A673 (cell line): ENCODE data around the gene IRAK4. TPM values are rescaled to one million over a fixed set of nuclear protein-coding genes. Genes with fewer than 3 reads are reported as not detected.

Experiments
- BruUV-seq: library from RNA; stranded (reverse); fragments of 400-500 nt; replicated peaks from 2 replicates; lab custom pipeline; 2021; lab: Mats Ljungman, UMichigan
- CTCF ChIA-PET: fragments of 300-600 bp; sonication (Branson Sonifier 250); formaldehyde crosslinking; loops from one replicate; lab custom pipeline; 2022; ENCODE audit warnings: antibody characterized with exemption; lab: Charles Lee
- POLR2A ChIA-PET: fragments of 300-600 bp; sonication (Branson Sonifier 250); formaldehyde crosslinking; loops from one replicate; lab custom pipeline; 2022; ENCODE audit warnings: antibody characterized with exemption; ENCODE audit not compliant: low non-redundant PET; lab: Charles Lee
- DNase-seq: peaks from one replicate; pipeline ENCODE4 v3.0.0-alpha.2; 2015; ENCODE audit warnings: low spot score
- H3K27ac ChIP-seq: fragments of 200-600 bp; sonication (generic); 2 replicates; pipeline ENCODE4 v1.5.1; 2016; ENCODE audit warnings: mixed run types, low read depth, mild to moderate bottlenecking, mixed read lengths, antibody characterized with exemption, low read length; ENCODE audit not compliant: poor library complexity, severe bottlenecking
- H3K27me3 ChIP-seq: fragments of 200-600 bp; sonication (generic); replicated peaks from 2 replicates; pipeline ENCODE4 v1.6.1; 2017; ENCODE audit warnings: mixed run types, low read depth, mild to moderate bottlenecking, mixed read lengths, antibody characterized with exemption, low read length; ENCODE audit not compliant: insufficient read depth, poor library complexity
- H3K36me3 ChIP-seq: fragments of 200-600 bp; sonication (generic); 2 replicates; pipeline ENCODE4 v1.6.1; 2016; ENCODE audit warnings: mixed run types, mild to moderate bottlenecking, mixed read lengths, antibody characterized with exemption, low read length; ENCODE audit not compliant: insufficient read depth, poor library complexity, severe bottlenecking
- H3K4me1 ChIP-seq: fragments of 200-600 bp; sonication (generic); 2 replicates; pipeline ENCODE4 v1.6.1; 2017; ENCODE audit warnings: mixed run types, mild to moderate bottlenecking, mixed read lengths, antibody characterized with exemption, low read length; ENCODE audit not compliant: insufficient read depth, poor library complexity, severe bottlenecking
- H3K4me3 ChIP-seq: fragments of 200-600 bp; sonication (generic); 2 replicates; pipeline ENCODE4 v1.5.1; 2016; ENCODE audit warnings: low read depth, mixed run types, mild to moderate bottlenecking, mixed read lengths, low read length; ENCODE audit not compliant: poor library complexity, severe bottlenecking
- H3K9me3 ChIP-seq: fragments of 200-600 bp; sonication (generic); 2 replicates; pipeline ENCODE4 v1.6.1; 2016; ENCODE audit warnings: mixed run types, low read depth, mild to moderate bottlenecking, mixed read lengths, antibody characterized with exemption, low read length; ENCODE audit not compliant: poor library complexity, severe bottlenecking
- EZH2 ChIP-seq: fragments of 200-600 bp; sonication (generic); IDR thresholded peaks from 2 replicates; pipeline ENCODE4 v1.6.1; 2017; ENCODE audit warnings: borderline replicate concordance, low read depth, mild to moderate bottlenecking, mixed read lengths, antibody characterized with exemption, low read length; ENCODE audit not compliant: poor library complexity, severe bottlenecking
- intact Hi-C: fragments of 100-400 bp; cut with micrococcal nuclease; formaldehyde crosslinking; loops from one replicate; pipeline ENCODE4 v1.10.0; 2022; ENCODE audit not compliant: unreplicated experiment
- total RNA-seq: library from RNA; stranded (reverse); gene quantifications from 2 replicates; pipeline ENCODE4 v1.2.3, GENCODE V29; 2021
- TF ChIP-seq, protein P1 (sequence below): fragments of 300-800, 200-600 bp; sonication (generic); conservative IDR thresholded peaks from 2 replicates; pipeline ENCODE4 v1.5.1; 2017; ENCODE audit warnings: low read depth, mild to moderate bottlenecking, antibody characterized with exemption, low read length, moderate library complexity, mixed read lengths

Gene IRAK4
- total RNA-seq, 1 experiment from 2014 or later = 11.3 TPM

DNA sequence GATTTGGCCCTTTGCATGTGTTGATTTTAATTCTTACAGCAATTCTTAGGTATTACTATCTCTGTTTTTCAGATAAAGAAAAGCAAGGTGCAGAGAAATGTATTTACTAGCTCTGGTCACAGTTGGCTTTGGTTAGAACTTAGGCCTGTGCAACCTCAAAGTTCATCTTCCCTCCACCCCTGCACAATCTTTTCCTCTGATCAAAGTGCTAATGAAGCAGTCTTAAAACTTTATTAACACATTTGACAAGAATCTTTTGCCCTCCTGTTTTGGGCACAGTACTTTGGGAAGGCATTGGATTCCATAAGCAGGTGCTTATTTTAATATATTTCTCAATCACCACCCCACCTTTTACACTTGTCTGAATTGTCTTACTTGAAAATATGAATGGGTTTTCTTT is 2.7 kb downstream of the IRAK4 start:
- no peak overlapping the region for H3K27ac ChIP-seq
- H3K27me3 ChIP-seq = no peaks in the 10 kb centered on the region
- H3K4me1 ChIP-seq = peaks cover 9% of the 10 kb centered on the region
- no peaks in the 10 kb centered on the region for H3K36me3 ChIP-seq
- no peak for TF ChIP-seq EZH2
- TF ChIP-seq, protein P1, sequence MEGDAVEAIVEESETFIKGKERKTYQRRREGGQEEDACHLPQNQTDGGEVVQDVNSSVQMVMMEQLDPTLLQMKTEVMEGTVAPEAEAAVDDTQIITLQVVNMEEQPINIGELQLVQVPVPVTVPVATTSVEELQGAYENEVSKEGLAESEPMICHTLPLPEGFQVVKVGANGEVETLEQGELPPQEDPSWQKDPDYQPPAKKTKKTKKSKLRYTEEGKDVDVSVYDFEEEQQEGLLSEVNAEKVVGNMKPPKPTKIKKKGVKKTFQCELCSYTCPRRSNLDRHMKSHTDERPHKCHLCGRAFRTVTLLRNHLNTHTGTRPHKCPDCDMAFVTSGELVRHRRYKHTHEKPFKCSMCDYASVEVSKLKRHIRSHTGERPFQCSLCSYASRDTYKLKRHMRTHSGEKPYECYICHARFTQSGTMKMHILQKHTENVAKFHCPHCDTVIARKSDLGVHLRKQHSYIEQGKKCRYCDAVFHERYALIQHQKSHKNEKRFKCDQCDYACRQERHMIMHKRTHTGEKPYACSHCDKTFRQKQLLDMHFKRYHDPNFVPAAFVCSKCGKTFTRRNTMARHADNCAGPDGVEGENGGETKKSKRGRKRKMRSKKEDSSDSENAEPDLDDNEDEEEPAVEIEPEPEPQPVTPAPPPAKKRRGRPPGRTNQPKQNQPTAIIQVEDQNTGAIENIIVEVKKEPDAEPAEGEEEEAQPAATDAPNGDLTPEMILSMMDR = no peak
- H3K9me3 ChIP-seq = no peaks in the 10 kb centered on the region
- DNase-seq = no peak
- no TSS peak for BruUV-seq
- intact Hi-C loops = no loop called here
- POLR2A ChIA-PET = no interaction called here
- CTCF ChIA-PET = no interaction called here
- H3K4me3 ChIP-seq = no peak overlapping the region

DNA sequence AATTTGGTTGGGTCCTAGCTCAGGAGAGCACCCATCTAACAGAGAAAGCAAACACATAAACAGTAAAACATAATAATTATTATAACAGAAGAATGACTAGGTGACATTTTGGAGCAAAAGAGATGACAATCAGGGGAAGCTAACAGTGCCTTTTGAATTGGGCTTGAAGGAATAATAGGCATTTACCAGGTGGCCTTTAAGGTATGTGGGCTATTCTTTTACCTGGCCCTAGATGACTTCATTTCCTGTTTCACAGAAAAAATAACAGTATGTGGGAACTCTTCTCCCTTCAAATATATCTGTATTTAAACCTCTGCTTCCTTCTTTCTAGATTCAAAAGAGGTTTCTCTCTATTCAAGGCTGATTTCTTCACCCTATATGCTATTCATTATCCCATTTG is 3.8 kb downstream of the IRAK4 start:
- ChIA-PET POLR2A (no interaction called here), CTCF (no interaction called here)
- H3K4me3 ChIP-seq = no peak overlapping the region
- intact Hi-C loops = no loop called here
- no TSS peak for BruUV-seq
- no peaks in the 10 kb centered on the region for H3K27me3 ChIP-seq
- no peaks in the 10 kb centered on the region for H3K36me3 ChIP-seq
- DNase-seq = no peak
- TF ChIP-seq, protein P1 = no peak
- no peak for TF ChIP-seq EZH2
- H3K9me3 ChIP-seq = no peaks in the 10 kb centered on the region
- H3K27ac ChIP-seq = no peak overlapping the region
- peaks cover 7% of the 10 kb centered on the region for H3K4me1 ChIP-seq

DNA sequence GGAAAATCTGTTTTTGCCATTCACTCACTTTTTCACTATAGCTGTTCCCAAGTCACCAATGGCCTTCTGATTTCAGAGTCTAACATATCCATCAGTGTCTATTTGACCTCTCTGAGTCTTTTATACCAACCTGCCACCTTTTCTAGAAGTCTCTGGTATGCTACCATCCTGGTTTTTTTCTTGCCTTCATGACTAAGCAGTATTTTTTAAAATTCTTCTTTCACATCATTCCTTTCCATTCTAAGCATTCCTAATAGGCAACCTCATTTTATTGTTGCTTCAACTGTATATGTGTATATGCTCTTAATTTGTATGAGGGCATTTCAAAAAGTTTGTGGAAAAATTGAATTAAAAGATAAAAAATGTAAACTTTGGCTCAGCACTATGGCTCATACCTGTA is 5.0 kb downstream of the IRAK4 start:
- POLR2A ChIA-PET = no interaction called here
- DNase-seq = no peak
- no peak overlapping the region for H3K4me3 ChIP-seq
- H3K36me3 ChIP-seq = no peaks in the 10 kb centered on the region
- no TSS peak for BruUV-seq
- intact Hi-C loops = no loop called here
- H3K27ac ChIP-seq = no peak overlapping the region
- TF ChIP-seq, protein P1 = no peak
- TF ChIP-seq EZH2 = no peak
- H3K4me1 ChIP-seq = peaks cover 6% of the 10 kb centered on the region
- H3K9me3 ChIP-seq = no peaks in the 10 kb centered on the region
- CTCF ChIA-PET = no interaction called here
- no peaks in the 10 kb centered on the region for H3K27me3 ChIP-seq
